ENCODE results near the gene DGKG. TPM values are rescaled to one million over a fixed set of nuclear protein-coding genes. Genes with fewer than 3 reads are reported as not detected.
A peak's percentile ranks its signal among the peaks of the same experiment; 100 is the strongest.

The DGKG gene
- total RNA-seq, 1 donor from 2014 or later, result 0.22 TPM

DNA sequence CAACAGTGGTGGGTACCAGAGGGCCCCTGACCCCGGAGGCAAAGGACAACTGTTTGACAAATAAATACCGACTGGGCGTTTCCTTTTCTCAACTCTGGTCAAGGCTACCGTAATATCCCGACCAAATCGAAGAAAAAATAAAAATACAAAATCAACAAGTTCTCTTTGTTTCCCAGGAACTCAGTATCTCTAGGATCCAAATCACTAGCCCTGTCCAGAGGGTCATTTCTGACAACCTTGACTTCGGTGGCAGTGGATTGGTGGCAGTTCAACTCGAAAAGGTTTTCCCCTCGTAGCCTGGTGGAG is 456 bp upstream of the DGKG start:
- Mint-ChIP-seq H3K4me3 (peak overlapping the region; percentile 85), H3K9me3 (no peaks in the 10 kb centered on the region), H3K27me3 (ENCODE audit: insufficient read depth, low read depth) (peaks cover 34% of the 10 kb centered on the region), H3K4me1 (peaks cover 26% of the 10 kb centered on the region), H3K36me3 (no peaks in the 10 kb centered on the region), H3K27ac (no peak overlapping the region)
- Histone ChIP-seq H3K4me1 (peaks cover 16% of the 10 kb centered on the region), H3K27me3 (peaks cover 99% of the 10 kb centered on the region), H4K20me1 (ENCODE audit: low read depth) (peaks cover 11% of the 10 kb centered on the region), H3K27ac (no peak overlapping the region), H3K4me2 (peak overlapping the region; percentile 99), H3K4me3 (peak overlapping the region; percentile 63), H3K9ac (no peak overlapping the region), H3K9me3 (ENCODE audit: low read depth) (no peaks in the 10 kb centered on the region), H3K79me2 (ENCODE audit: low read depth) (no peaks in the 10 kb centered on the region), H3F3A (ENCODE audit: low read depth) (peaks cover 3% of the 10 kb centered on the region), H3K36me3 (no peaks in the 10 kb centered on the region), H2AFZ (replicated peaks) (no peak overlapping the region)
- no peak for DNase-seq (ENCODE audit: low spot score)
- no peak for TF ChIP-seq EZH2phosphoT487 (IDR thresholded peaks at IDR 0.05)
- TF ChIP-seq EZH2 (IDR thresholded peaks at IDR 0.05), result no peak
- TF ChIP-seq, protein P1, sequence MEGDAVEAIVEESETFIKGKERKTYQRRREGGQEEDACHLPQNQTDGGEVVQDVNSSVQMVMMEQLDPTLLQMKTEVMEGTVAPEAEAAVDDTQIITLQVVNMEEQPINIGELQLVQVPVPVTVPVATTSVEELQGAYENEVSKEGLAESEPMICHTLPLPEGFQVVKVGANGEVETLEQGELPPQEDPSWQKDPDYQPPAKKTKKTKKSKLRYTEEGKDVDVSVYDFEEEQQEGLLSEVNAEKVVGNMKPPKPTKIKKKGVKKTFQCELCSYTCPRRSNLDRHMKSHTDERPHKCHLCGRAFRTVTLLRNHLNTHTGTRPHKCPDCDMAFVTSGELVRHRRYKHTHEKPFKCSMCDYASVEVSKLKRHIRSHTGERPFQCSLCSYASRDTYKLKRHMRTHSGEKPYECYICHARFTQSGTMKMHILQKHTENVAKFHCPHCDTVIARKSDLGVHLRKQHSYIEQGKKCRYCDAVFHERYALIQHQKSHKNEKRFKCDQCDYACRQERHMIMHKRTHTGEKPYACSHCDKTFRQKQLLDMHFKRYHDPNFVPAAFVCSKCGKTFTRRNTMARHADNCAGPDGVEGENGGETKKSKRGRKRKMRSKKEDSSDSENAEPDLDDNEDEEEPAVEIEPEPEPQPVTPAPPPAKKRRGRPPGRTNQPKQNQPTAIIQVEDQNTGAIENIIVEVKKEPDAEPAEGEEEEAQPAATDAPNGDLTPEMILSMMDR (IDR thresholded peaks at IDR 0.05), result no peak

GRCh38 chr3:186361246-186361761 is 730 bp downstream of the DGKG start:
- peak overlapping the region; percentile 85 for H3K4me3 Mint-ChIP-seq
- peaks cover 19% of the 10 kb centered on the region for H3K4me1 Mint-ChIP-seq
- DNase-seq (ENCODE audit: low spot score), result peak; percentile 25
- H3K4me1 ChIP-seq, result peaks cover 16% of the 10 kb centered on the region
- TF ChIP-seq EZH2 (IDR thresholded peaks at IDR 0.05), result peak; percentile 79
- TF ChIP-seq, protein P1 (IDR thresholded peaks at IDR 0.05), result no peak
- peak; percentile 65 for TF ChIP-seq EZH2phosphoT487 (IDR thresholded peaks at IDR 0.05)
- peak overlapping the region; percentile 99 for H3K4me2 ChIP-seq
- H2AFZ ChIP-seq (replicated peaks), result peak overlapping the region; percentile 86
- no peaks in the 10 kb centered on the region for H3K9me3 Mint-ChIP-seq
- no peak overlapping the region for H3K27ac Mint-ChIP-seq
- peak overlapping the region; percentile 63 for H3K4me3 ChIP-seq
- H3K36me3 Mint-ChIP-seq, result no peaks in the 10 kb centered on the region
- H3K79me2 ChIP-seq (ENCODE audit: low read depth), result no peaks in the 10 kb centered on the region
- no peaks in the 10 kb centered on the region for H3K9me3 ChIP-seq (ENCODE audit: low read depth)
- H3K27ac ChIP-seq, result no peak overlapping the region
- H3K36me3 ChIP-seq, result no peaks in the 10 kb centered on the region
- no peak overlapping the region for H3K9ac ChIP-seq
- H4K20me1 ChIP-seq (ENCODE audit: low read depth), result peaks cover 11% of the 10 kb centered on the region
- H3K27me3 Mint-ChIP-seq (ENCODE audit: insufficient read depth, low read depth), result peaks cover 34% of the 10 kb centered on the region
- H3K27me3 ChIP-seq, result peaks cover 95% of the 10 kb centered on the region
- peaks cover 3% of the 10 kb centered on the region for H3F3A ChIP-seq (ENCODE audit: low read depth)

GRCh38 chr3:186360779-186361178 is 1.3 kb downstream of the DGKG start:
- peak; percentile 70 for DNase-seq (ENCODE audit: low spot score)

More at GRCh38 chr3:186360779-186361178, 1.3 kb downstream of the DGKG start:
- no peaks in the 10 kb centered on the region for H3K9me3 ChIP-seq (ENCODE audit: low read depth)
- no peak overlapping the region for H2AFZ ChIP-seq (replicated peaks)
- H3K27me3 Mint-ChIP-seq (ENCODE audit: insufficient read depth, low read depth), result peaks cover 34% of the 10 kb centered on the region
- no peaks in the 10 kb centered on the region for H3K79me2 ChIP-seq (ENCODE audit: low read depth)
- H3K27ac ChIP-seq, result no peak overlapping the region
- no peak overlapping the region for H3K9ac ChIP-seq
- no peak for TF ChIP-seq EZH2phosphoT487 (IDR thresholded peaks at IDR 0.05)
- no peak for TF ChIP-seq EZH2 (IDR thresholded peaks at IDR 0.05)
- TF ChIP-seq, protein P1 (IDR thresholded peaks at IDR 0.05), result no peak
- H3K4me1 ChIP-seq, result peaks cover 16% of the 10 kb centered on the region
- H3K9me3 Mint-ChIP-seq, result no peaks in the 10 kb centered on the region
- H3K36me3 ChIP-seq, result no peaks in the 10 kb centered on the region
- H3K36me3 Mint-ChIP-seq, result no peaks in the 10 kb centered on the region
- peaks cover 90% of the 10 kb centered on the region for H3K27me3 ChIP-seq
- no peak overlapping the region for H3K27ac Mint-ChIP-seq
- H3F3A ChIP-seq (ENCODE audit: low read depth), result peaks cover 3% of the 10 kb centered on the region
- peak overlapping the region; percentile 99 for H3K4me2 ChIP-seq
- H4K20me1 ChIP-seq (ENCODE audit: low read depth), result peaks cover 11% of the 10 kb centered on the region
- H3K4me3 Mint-ChIP-seq, result peak overlapping the region; percentile 85
- H3K4me3 ChIP-seq, result peak overlapping the region; percentile 63
- H3K4me1 Mint-ChIP-seq, result peaks cover 15% of the 10 kb centered on the region
